SK-N-SH (cell line): ENCODE results near the gene BCL11B. TPM values are rescaled to one million over a fixed set of nuclear protein-coding genes. Genes with fewer than 3 reads are reported as not detected.

Experiments used
- CTCF ChIA-PET: fragments of 300-600, 350-600 bp; formaldehyde crosslinking; extraction: SDS; loops from one replicate; lab custom pipeline; 2021; lab: Yijun Ruan, JAX
- POLR2A ChIA-PET: fragments of 350-600 bp; sonication (Branson Sonifier 250); formaldehyde crosslinking; extraction: SDS; loops from one replicate; lab custom pipeline; 2020; ENCODE audit warnings: antibody characterized with exemption, inconsistent platforms; lab: Yijun Ruan, JAX
- DNase-seq: peaks from one replicate; pipeline ENCODE4 v3.0.0; 2012
- H2AFZ ChIP-seq: fragments of 200-600 bp; sonication (generic); 2 replicates; pipeline ENCODE4 v1.8.1; 2016; ENCODE audit warnings: antibody characterized with exemption, mild to moderate bottlenecking, low read depth
- H3F3A ChIP-seq: fragments of 200-600 bp; sonication (generic); replicated peaks from 2 replicates; pipeline ENCODE3; 2016; ENCODE audit warnings: antibody characterized with exemption, mild to moderate bottlenecking; ENCODE audit not compliant: insufficient read depth
- H3K27ac ChIP-seq, 2 experiments: fragments of 200-500 bp in 1 of 2; fragments of 200-600 bp in 1 of 2; sonication (Bioruptor generic) in 1 of 2; sonication (generic), shearing (Covaris generic) in 1 of 2; 2 replicates each; pipeline versions ENCODE4 v1.5.1 to v1.6.1; 2014 to 2016; ENCODE audit warnings: low read depth in 2 of 2, inconsistent platforms in 1 of 2, low read length in 1 of 2, mild to moderate bottlenecking in 1 of 2, mixed read lengths in 1 of 2
- H3K27me3 ChIP-seq: fragments of 200-600 bp; sonication (generic), shearing (Covaris generic); 2 replicates; pipeline ENCODE4 v1.6.1; 2016; ENCODE audit warnings: mixed run types; ENCODE audit not compliant: insufficient read depth
- H3K36me3 ChIP-seq, 2 experiments: fragments of 200-500 bp in 1 of 2; fragments of 200-600 bp in 1 of 2; sonication (Bioruptor generic) in 1 of 2; sonication (generic) in 1 of 2; replicated peaks in 1 of 2; 2 replicates each; pipeline versions ENCODE3 to v1.5.1; 2014 to 2016; ENCODE audit warnings: low read length in 1 of 2, mild to moderate bottlenecking in 1 of 2; ENCODE audit not compliant: insufficient read depth in 2 of 2, control insufficient read depth in 1 of 2
- H3K4me1 ChIP-seq, 2 experiments: fragments of 200-500 bp in 1 of 2; fragments of 200-600 bp in 1 of 2; sonication (Bioruptor generic) in 1 of 2; sonication (generic), shearing (Covaris generic) in 1 of 2; 2 replicates each; pipeline versions ENCODE4 v1.5.1 to v1.6.1; 2014 to 2016; ENCODE audit warnings: low read depth in 1 of 2, low read length in 1 of 2, mixed run types in 1 of 2; ENCODE audit not compliant: insufficient read depth in 2 of 2, control insufficient read depth in 1 of 2
- H3K4me2 ChIP-seq: fragments of 200-600 bp; sonication (generic), shearing (Covaris generic); 2 replicates; pipeline ENCODE4 v1.6.1; 2017; ENCODE audit warnings: mixed run types
- H3K4me3 ChIP-seq, 2 experiments: fragments of 200-500 bp in 1 of 2; fragments of 200-600 bp in 1 of 2; sonication (Bioruptor generic) in 1 of 2; sonication (generic), shearing (Covaris generic) in 1 of 2; 2 replicates each; pipeline versions ENCODE4 v1.5.1 to v1.8.1; 2014 to 2016; ENCODE audit warnings: low read depth in 2 of 2, inconsistent platforms in 1 of 2, low read length in 1 of 2, mild to moderate bottlenecking in 1 of 2, mixed read lengths in 1 of 2, moderate library complexity in 1 of 2
- H3K79me2 ChIP-seq: fragments of 200-600 bp; sonication (generic); 2 replicates; pipeline ENCODE4 v1.8.1; 2017; ENCODE audit warnings: mild to moderate bottlenecking; ENCODE audit not compliant: insufficient read depth
- H3K9ac ChIP-seq: fragments of 200-600 bp; sonication (generic); 2 replicates; pipeline ENCODE4 v1.6.1; 2017; ENCODE audit warnings: mixed run types
- H3K9me2 ChIP-seq: fragments of 200-600 bp; sonication (generic); 2 replicates; pipeline ENCODE4 v1.6.1; 2017; ENCODE audit warnings: mixed run types
- H3K9me3 ChIP-seq: fragments of 200-600 bp; sonication (generic); 2 replicates; pipeline ENCODE4 v1.6.1; 2017; ENCODE audit warnings: mixed run types, mild to moderate bottlenecking, moderate library complexity
- H4K20me1 ChIP-seq: fragments of 200-600 bp; sonication (generic); 2 replicates; pipeline ENCODE4 v1.6.1; 2017; ENCODE audit warnings: mild to moderate bottlenecking, mixed run types; ENCODE audit not compliant: insufficient read depth
- EP300 ChIP-seq, 2 experiments: IDR thresholded peaks; 2 replicates each; pipeline versions ENCODE4 v1.4.0 to v1.6.1; 2012; ENCODE audit warnings: borderline replicate concordance in 1 of 2, low read depth in 1 of 2, low read length in 1 of 2
- EZH2phosphoT487 ChIP-seq: fragments of 200-600 bp; sonication (generic); IDR thresholded peaks from 2 replicates; pipeline ENCODE4 v1.6.1; 2017; ENCODE audit warnings: low read depth, mixed run types, mild to moderate bottlenecking, antibody characterized with exemption, moderate library complexity, borderline replicate concordance
- FOSL2 ChIP-seq: IDR thresholded peaks from 2 replicates; pipeline ENCODE4 v1.4.0; 2012; ENCODE audit warnings: low read depth, mild to moderate bottlenecking, moderate library complexity, borderline replicate concordance
- FOXJ3 ChIP-seq: sonication (generic); formaldehyde crosslinking; IDR thresholded peaks from 2 replicates; pipeline ENCODE4 v1.5.1; 2020; ENCODE audit warnings: mild to moderate bottlenecking, missing genetic modification reagents
- FOXM1 ChIP-seq: IDR thresholded peaks from 2 replicates; pipeline ENCODE4 v1.4.0; 2012; ENCODE audit warnings: low read depth, mild to moderate bottlenecking
- GATA2 ChIP-seq: sonication (generic); formaldehyde crosslinking; IDR thresholded peaks from 2 replicates; pipeline ENCODE4 v1.5.0; 2020; ENCODE audit warnings: mild to moderate bottlenecking, missing genetic modification reagents
- JUND ChIP-seq: IDR thresholded peaks from 2 replicates; pipeline ENCODE4 v1.4.0; 2012
- MXI1 ChIP-seq: IDR thresholded peaks from 2 replicates; pipeline ENCODE4 v1.6.1; 2012; ENCODE audit warnings: mild to moderate bottlenecking, low read depth, low read length, improper control_type of control experiment
- NFIC ChIP-seq: IDR thresholded peaks from 2 replicates; pipeline ENCODE4 v1.4.0; 2012; ENCODE audit warnings: borderline replicate concordance
- NRF1 ChIP-seq: IDR thresholded peaks from 2 replicates; pipeline ENCODE4 v1.6.1; 2012; ENCODE audit warnings: low read depth, mild to moderate bottlenecking, low read length
- RAD21 ChIP-seq: IDR thresholded peaks from 2 replicates; pipeline ENCODE4 v1.6.1; 2012; ENCODE audit warnings: mild to moderate bottlenecking, low read length
- RCOR1 ChIP-seq: fragments of 150-350 bp; IDR thresholded peaks from 2 replicates; pipeline ENCODE4 v1.6.1; 2017; ENCODE audit warnings: antibody characterized with exemption, low read length
- RXRA ChIP-seq: IDR thresholded peaks from 2 replicates; pipeline ENCODE4 v1.4.0; 2012; ENCODE audit warnings: low read depth, mild to moderate bottlenecking, borderline replicate concordance
- SIN3A ChIP-seq: IDR thresholded peaks from 2 replicates; pipeline ENCODE4 v1.6.1; 2012; ENCODE audit warnings: low read depth, mild to moderate bottlenecking, low read length, moderate library complexity, borderline replicate concordance
- SMC3 ChIP-seq: IDR thresholded peaks from 2 replicates; pipeline ENCODE4 v1.6.1; 2012; ENCODE audit warnings: low read depth, low read length, improper control_type of control experiment
- TCF12 ChIP-seq: IDR thresholded peaks from 2 replicates; pipeline ENCODE4 v1.4.0; 2012
- WGBS: methylation state at CpG from one replicate; pipeline ENCODE4 v1.1.6; 2017; ENCODE audit warnings: low lambda C conversion rate; 5-methylcytosine and 5-hydroxymethylcytosine counted together
- polyA plus RNA-seq, 3 experiments: library from polyadenylated mRNA; depleted of rRNA; stranded (reverse); fragments of >200 nt; gene quantifications; 2 replicates each; pipeline ENCODE4 v1.2.3, GENCODE V29; 2012
- TF ChIP-seq, protein P1 (sequence below): IDR thresholded peaks from 2 replicates; pipeline ENCODE4; 2012
- TF ChIP-seq, protein P2 (sequence below): fragments of 150-350 bp; IDR thresholded peaks from 2 replicates; pipeline ENCODE4 v1.6.1; 2017; ENCODE audit warnings: antibody characterized with exemption, low read length, low read depth, borderline replicate concordance

Gene BCL11B
- polyA plus RNA-seq, 1 of the 3 experiments (the other 2 are of a cell fraction): not detected

DNA sequence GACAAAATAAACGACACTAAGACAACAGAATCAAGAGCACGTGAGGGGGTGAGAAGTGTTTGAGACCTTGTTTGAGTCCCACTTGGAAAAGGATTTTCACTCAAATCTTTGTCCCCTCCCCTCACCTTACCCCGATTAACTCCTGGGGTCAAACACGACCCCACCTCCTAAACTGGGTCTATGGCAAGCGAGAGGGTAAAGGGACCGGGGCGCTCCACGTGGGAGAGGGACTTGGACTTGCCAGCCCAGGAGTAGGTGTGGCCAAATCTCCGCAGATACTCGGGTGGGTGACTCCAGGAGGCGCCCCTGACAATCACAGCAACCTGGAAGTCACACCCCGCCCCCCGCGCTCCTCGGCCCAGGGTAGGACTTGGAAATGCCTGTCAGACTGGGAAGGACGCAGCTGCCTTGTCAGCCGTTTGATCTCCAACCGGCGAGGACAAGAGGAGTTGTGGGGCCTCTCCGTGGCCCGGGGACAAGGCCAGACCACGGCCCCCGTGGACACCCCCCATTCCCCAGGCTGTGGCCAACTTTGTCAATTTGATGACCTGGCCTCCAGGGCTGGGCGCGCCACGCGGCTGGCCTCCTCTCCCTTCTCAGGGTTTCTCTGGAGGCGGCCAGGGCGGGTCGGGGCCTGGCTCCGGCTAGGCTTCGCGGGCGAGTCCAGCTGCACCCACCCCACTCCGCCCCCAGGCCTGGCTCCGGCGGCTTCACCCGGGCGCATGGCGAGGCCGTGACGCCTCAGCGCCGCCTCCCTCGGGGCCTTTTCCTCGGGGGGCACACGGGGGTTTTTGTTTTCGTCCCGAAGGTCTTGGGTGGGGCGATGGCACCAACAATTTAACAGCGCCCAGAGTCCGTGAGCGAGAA lies 1.1 kb upstream of the BCL11B start:
- Histone ChIP-seq H3K27ac (no peak overlapping the region), H3K9me2 (no peaks in the 10 kb centered on the region), H3K27me3 (peaks cover 81% of the 10 kb centered on the region), H3K4me3 (no peak overlapping the region), H3K9ac (no peak overlapping the region), H3K4me2 (0 out of 2 replicates have a peak overlapping the region, but pooled peaks have one; percentile 75), H3K36me3 (no peaks in the 10 kb centered on the region), H3F3A (peaks cover 5% of the 10 kb centered on the region), H4K20me1 (no peaks in the 10 kb centered on the region), H2AFZ (no peak overlapping the region), H3K79me2 (no peaks in the 10 kb centered on the region), H3K4me1 (no peaks in the 10 kb centered on the region; a peak in 1 of 4 replicates), H3K9me3 (no peaks in the 10 kb centered on the region)
- WGBS: 2% methylated on average over 29 of the region's 53 CpGs
- ChIA-PET POLR2A (no interaction called here), CTCF (no interaction called here)
- no peak for TF ChIP-seq EP300 (IDR thresholded peaks at IDR 0.05; ENCODE audit: borderline replicate concordance in 1 of 2, low read depth in 1 of 2, low read length in 1 of 2)
- no peak for TF ChIP-seq NRF1
- no peak for TF ChIP-seq TCF12
- TF ChIP-seq SIN3A: no peak
- no peak for TF ChIP-seq GATA2 (CRISPR knock-in tag)
- TF ChIP-seq SMC3: no peak
- TF ChIP-seq, protein P1, sequence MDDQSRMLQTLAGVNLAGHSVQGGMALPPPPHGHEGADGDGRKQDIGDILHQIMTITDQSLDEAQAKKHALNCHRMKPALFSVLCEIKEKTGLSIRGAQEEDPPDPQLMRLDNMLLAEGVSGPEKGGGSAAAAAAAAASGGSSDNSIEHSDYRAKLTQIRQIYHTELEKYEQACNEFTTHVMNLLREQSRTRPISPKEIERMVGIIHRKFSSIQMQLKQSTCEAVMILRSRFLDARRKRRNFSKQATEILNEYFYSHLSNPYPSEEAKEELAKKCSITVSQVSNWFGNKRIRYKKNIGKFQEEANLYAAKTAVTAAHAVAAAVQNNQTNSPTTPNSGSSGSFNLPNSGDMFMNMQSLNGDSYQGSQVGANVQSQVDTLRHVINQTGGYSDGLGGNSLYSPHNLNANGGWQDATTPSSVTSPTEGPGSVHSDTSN: no peak
- TF ChIP-seq FOSL2: no peak
- no peak for TF ChIP-seq EZH2phosphoT487
- TF ChIP-seq FOXM1: no peak
- TF ChIP-seq RXRA: no peak
- no peak for TF ChIP-seq NFIC
- no peak for TF ChIP-seq RAD21
- TF ChIP-seq RCOR1: no peak
- TF ChIP-seq, protein P2, sequence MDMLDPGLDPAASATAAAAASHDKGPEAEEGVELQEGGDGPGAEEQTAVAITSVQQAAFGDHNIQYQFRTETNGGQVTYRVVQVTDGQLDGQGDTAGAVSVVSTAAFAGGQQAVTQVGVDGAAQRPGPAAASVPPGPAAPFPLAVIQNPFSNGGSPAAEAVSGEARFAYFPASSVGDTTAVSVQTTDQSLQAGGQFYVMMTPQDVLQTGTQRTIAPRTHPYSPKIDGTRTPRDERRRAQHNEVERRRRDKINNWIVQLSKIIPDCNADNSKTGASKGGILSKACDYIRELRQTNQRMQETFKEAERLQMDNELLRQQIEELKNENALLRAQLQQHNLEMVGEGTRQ: no peak
- TF ChIP-seq FOXJ3 (CRISPR knock-in tag): no peak
- no peak for TF ChIP-seq MXI1
- no peak for TF ChIP-seq JUND
- peak; percentile 43 for DNase-seq
